GM10266 (cell line): ENCODE data around the gene RBPJ.
"Not testable (repeated sequence)": the region's sequence is repeated elsewhere in the genome, so short reads cannot be mapped to it uniquely, and the experiment has no call there.

Source experiments
- DNase-seq: peaks from one replicate; pipeline ENCODE4 v3.0.0; 2012; ENCODE audit errors: extremely low spot score
- TF ChIP-seq, protein P1 (sequence below): IDR thresholded peaks from 2 replicates; pipeline ENCODE4 v1.5.1; 2012; ENCODE audit warnings: mild to moderate bottlenecking, low read depth; ENCODE audit not compliant: control insufficient read depth, insufficient read depth; ENCODE audit errors: missing control alignments

The RBPJ gene

GRCh38 chr4:26355392-26356052 lies 34.7 kb downstream of the RBPJ start:
- no peak for DNase-seq
- TF ChIP-seq, protein P1, sequence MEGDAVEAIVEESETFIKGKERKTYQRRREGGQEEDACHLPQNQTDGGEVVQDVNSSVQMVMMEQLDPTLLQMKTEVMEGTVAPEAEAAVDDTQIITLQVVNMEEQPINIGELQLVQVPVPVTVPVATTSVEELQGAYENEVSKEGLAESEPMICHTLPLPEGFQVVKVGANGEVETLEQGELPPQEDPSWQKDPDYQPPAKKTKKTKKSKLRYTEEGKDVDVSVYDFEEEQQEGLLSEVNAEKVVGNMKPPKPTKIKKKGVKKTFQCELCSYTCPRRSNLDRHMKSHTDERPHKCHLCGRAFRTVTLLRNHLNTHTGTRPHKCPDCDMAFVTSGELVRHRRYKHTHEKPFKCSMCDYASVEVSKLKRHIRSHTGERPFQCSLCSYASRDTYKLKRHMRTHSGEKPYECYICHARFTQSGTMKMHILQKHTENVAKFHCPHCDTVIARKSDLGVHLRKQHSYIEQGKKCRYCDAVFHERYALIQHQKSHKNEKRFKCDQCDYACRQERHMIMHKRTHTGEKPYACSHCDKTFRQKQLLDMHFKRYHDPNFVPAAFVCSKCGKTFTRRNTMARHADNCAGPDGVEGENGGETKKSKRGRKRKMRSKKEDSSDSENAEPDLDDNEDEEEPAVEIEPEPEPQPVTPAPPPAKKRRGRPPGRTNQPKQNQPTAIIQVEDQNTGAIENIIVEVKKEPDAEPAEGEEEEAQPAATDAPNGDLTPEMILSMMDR = no peak

GRCh38 chr4:26356081-26356501 lies 35.3 kb downstream of the RBPJ start:
- TF ChIP-seq, protein P1 = no peak
- no peak for DNase-seq

DNA sequence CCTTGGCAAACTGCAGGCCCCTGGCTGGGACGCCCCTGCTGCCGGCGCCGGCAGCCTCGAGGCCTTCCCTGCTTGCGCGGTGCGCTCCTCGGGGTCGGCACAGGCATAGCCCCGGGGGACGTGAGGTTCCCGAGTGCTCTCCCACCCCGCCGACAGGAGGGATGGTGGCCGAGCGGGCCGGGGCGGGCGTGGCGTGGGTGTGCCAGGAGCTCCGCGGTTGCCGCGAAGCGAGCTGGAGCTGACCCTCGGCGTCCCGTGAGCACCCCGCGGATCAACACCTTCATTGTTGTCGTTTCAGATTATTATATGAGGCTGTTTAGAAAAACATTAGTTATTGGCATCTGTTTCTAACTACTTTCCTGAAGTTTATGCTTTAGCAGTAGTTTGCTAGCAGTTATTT lies 38.7 kb downstream of the RBPJ start:
- DNase-seq = not testable (repeated sequence)

DNA sequence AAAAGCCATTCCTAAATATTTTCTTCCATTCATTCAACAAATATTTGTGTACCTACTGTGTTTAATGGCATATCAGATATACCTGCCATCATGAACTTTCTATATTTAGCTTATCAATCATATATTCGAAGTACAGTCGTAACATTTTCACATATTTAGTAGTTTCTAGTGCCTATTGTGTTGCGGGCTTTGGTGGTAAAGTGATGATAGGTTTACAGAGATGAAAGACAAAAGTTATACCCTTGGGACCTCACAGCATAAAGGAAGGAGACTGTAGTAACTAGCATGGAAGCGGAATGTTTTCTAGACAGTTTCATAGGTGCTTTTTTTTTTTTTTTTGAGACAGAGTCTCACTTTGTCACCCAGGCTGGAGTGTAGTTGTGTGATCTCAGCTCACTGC lies 39.5 kb downstream of the RBPJ start:
- no peak for DNase-seq
- TF ChIP-seq, protein P1 = no peak

DNA sequence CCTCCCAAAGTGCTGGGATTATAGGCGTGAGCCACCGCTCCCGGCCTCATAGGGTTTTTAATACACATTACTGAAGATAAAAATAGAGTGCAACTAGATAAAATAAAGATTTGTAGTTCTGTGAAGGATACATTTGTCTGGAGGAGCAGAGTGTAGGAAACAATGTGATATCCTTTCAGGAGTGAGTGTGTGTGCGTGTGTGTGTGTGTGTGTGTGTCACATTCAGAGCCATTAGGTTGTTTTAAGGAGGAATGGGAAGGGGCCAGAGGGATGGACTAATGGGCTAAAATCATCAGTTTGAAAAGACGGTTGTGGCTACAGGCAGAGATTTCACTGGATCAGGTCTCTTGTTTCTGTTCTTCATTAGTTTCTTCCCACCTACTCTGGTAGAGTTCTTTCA lies 40.0 kb downstream of the RBPJ start:
- TF ChIP-seq, protein P1 = no peak
- no peak for DNase-seq

GRCh38 chr4:26361297-26361696 lies 40.5 kb downstream of the RBPJ start:
- TF ChIP-seq, protein P1 = no peak

DNA sequence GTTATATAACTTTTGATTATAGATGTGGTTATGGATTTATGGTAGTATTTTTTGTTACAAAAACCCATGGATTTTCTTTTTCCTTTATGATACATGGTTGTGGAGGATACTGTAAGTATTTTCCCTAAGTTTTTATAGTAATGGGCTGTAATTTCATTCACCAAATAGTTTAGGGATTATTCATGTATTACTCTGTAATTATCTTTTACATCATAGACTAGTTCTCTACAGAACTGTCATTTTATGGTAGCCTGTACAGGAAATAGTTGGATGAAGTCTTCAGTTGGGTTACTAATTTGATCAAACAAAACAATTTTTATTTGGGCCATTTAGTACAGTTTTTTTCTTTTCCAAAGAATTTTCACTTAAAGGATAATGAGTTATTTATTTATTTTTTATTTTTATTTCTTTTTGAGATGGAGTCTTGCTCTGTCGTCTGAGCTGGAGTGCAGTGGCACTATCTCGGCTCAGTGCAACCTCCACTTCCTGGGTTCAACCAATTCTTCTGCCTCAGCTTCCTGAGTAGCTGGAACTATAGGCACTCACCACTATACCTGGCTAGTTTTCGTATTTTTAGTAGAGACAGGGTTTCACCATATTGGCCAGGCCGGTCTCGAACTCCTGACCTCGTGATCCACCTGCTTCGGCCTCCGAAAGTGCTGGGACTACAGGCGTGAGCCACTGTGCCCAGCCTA lies 42.1 kb downstream of the RBPJ start:
- DNase-seq = no peak
- TF ChIP-seq, protein P1 = no peak

More at GRCh38 chr4:26361297-26361696, 40.5 kb downstream of the RBPJ start:
- no peak for DNase-seq

GRCh38 chr4:26365537-26366150 lies 44.8 kb downstream of the RBPJ start:
- TF ChIP-seq, protein P1 = no peak
- no peak for DNase-seq
